ENCODE results near the gene DLK1. TPM values are rescaled to one million over a fixed set of nuclear protein-coding genes. Genes with fewer than 3 reads are reported as not detected.

Gene DLK1
- total and polyA plus RNA-seq, 2 of the 4 experiments (the other 2 are of a cell fraction) = under 0.01 to 0.07 TPM

DNA sequence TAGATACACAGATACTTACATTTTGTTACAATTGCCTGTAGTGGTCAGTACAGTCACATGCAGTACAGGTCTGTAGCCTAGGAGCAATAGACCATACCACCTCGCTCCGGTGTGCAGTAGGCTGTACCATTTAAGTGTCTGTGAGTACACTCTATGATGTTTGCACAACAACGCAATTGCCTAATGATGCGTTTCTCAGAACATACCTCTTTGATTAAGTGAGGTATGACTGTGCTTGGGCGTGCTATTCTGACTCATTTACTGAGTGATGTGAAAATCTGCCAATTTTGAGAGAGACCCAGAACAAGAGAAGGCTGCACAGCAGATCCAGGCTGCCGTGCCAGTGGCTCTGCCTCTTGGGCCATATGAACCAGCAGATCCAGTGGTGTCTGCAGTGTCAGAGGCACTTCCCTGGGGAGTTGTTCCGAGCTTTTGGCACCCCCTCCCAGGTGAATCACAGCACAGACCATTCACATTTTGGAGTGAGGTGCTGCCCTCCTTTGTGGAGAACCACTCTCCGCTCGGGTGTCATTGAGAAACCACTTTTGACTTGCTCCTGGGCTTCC is 20.4 kb downstream of the DLK1 start:
- peaks cover 4% of the 10 kb centered on the region for H3K27me3 ChIP-seq (ENCODE audit: control insufficient read depth, insufficient read depth, low read length)
- DNase-seq = peak; percentile 92
- H3K4ac ChIP-seq (ENCODE audit: low read depth, low read length) = no peak overlapping the region
- peaks cover 7% of the 10 kb centered on the region; the same call in 1 of the 2 replicates for H3K4me1 ChIP-seq (ENCODE audit: control insufficient read depth, insufficient read depth, low read length)
- no peaks in the 10 kb centered on the region for H3K9me3 ChIP-seq (ENCODE audit: control insufficient read depth, insufficient read depth, low read length)
- no peak overlapping the region for H3K56ac ChIP-seq (ENCODE audit: extremely low read depth, insufficient read depth, low read length)
- peaks cover 7% of the 10 kb centered on the region for H3K9me1 ChIP-seq (ENCODE audit: insufficient read depth, low read length)
- CTCF ChIA-PET = no interaction called here
- dilution Hi-C loops (cut with HindIII; ENCODE audit: low sequenced_read_pairs, unreplicated experiment) (no loop called here), intact Hi-C loops (cut with micrococcal nuclease) (loop anchor here (5.0 kb wide), 1 partner anchor 75 kb away; no protein-coding TSS in a partner anchor), in situ Hi-C loops (cut with MboI; ENCODE audit: low sequenced_read_pairs) (no loop called here)
- no peak overlapping the region for H3K4me3 ChIP-seq (ENCODE audit: insufficient read depth, low read depth, low read length)
- no peaks in the 10 kb centered on the region for H3K36me3 ChIP-seq (ENCODE audit: control insufficient read depth, insufficient read depth, low read length)
- ATAC-seq (ENCODE audit: low read depth) = peak; percentile 91
- no peak overlapping the region for H3K14ac ChIP-seq (replicated peaks; ENCODE audit: low read depth, low read length)
- no peak overlapping the region for H2AK5ac ChIP-seq (ENCODE audit: low read depth, low read length)
- H2BK120ac ChIP-seq (ENCODE audit: low read depth, low read length) = 0 out of 2 replicates have a peak overlapping the region, but pooled peaks have one; percentile 49
- no peak overlapping the region for H3K18ac ChIP-seq (ENCODE audit: low read depth, low read length)
- peak overlapping the region; percentile 37 for H2BK5ac ChIP-seq (ENCODE audit: low read depth, low read length, poor library complexity, severe bottlenecking)
- H3K27ac ChIP-seq (ENCODE audit: insufficient read depth, low read length) = peak overlapping the region; percentile 64
- POLR2A ChIA-PET (ENCODE audit: unreplicated experiment) = no interaction called here
- 63% methylated on average over 3 of the region's 9 CpGs; no CpG with 5 or more reads in 1 of the 2 experiments for WGBS, 2 experiments (ENCODE audit: extremely low coverage in 2 of 2, insufficient read length in 1 of 2)
- H4K5ac ChIP-seq (ENCODE audit: low read depth, low read length) = no peak overlapping the region
- H2BK15ac ChIP-seq (ENCODE audit: low read depth, low read length) = no peak overlapping the region
- no peak overlapping the region for H2AK9ac ChIP-seq (replicated peaks; ENCODE audit: low read depth, low read length, poor library complexity)
- H2AFZ ChIP-seq (replicated peaks; ENCODE audit: low read length, poor library complexity) = peak overlapping the region; percentile 61
- H3K79me1 ChIP-seq (ENCODE audit: low read depth in 1 of 2, low read length in 2 of 2) = no peaks in the 10 kb centered on the region
- H3K4me2 ChIP-seq (ENCODE audit: low read depth, low read length) = 0 out of 2 replicates have a peak overlapping the region, but pooled peaks have one; percentile 8
- no peak overlapping the region for H4K8ac ChIP-seq (ENCODE audit: low read depth in 2 of 2, low read length in 2 of 2)
- no peak overlapping the region for H2BK20ac ChIP-seq (ENCODE audit: low read depth, low read length)
- no peak overlapping the region for H3K9ac ChIP-seq (ENCODE audit: low read depth, low read length)
- BruUV-seq (replicated peaks) = no TSS peak
- no peak overlapping the region for H4K91ac ChIP-seq (ENCODE audit: insufficient read depth, low read depth, low read length)
- no peaks in the 10 kb centered on the region; the same call in none of the 2 replicates for H4K20me1 ChIP-seq (ENCODE audit: insufficient read depth, low read length)
- no peak overlapping the region for H3K23ac ChIP-seq (ENCODE audit: low read depth, low read length)
- TF ChIP-seq RFX5 (IDR thresholded peaks at IDR 0.05; ENCODE audit: low read depth, low read length) (no peak), CHD1 (IDR thresholded peaks at IDR 0.05; ENCODE audit: low read depth, low read length) (0 out of 2 replicates have a peak, but pooled peaks have one; percentile 63), NFE2L2 (IDR thresholded peaks at IDR 0.05; ENCODE audit: low read depth, low read length) (0 out of 2 replicates have a peak, but pooled peaks have one; percentile 17), RCOR1 (IDR thresholded peaks at IDR 0.05; ENCODE audit: insufficient replicate concordance, low read length) (no peak), BHLHE40 (IDR thresholded peaks at IDR 0.05; ENCODE audit: low read depth, low read length) (peak; percentile 90), FOS (IDR thresholded peaks at IDR 0.05; ENCODE audit: low read depth, low read length) (peak; percentile 86), MAFK (IDR thresholded peaks at IDR 0.05; ENCODE audit: low read depth, low read length) (no peak; the same call in 1 of the 2 replicates), CEBPB (IDR thresholded peaks at IDR 0.05; ENCODE audit: low read depth, low read length) (peak; percentile 99), SMC3 (IDR thresholded peaks at IDR 0.05; ENCODE audit: low read depth, low read length) (no peak; the same call in 1 of the 2 replicates), MAZ (IDR thresholded peaks at IDR 0.05; ENCODE audit: borderline replicate concordance, low read depth, low read length) (no peak), POLR2A (IDR thresholded peaks at IDR 0.05; ENCODE audit: low read depth, low read length) (no peak), RAD21 (IDR thresholded peaks at IDR 0.05; ENCODE audit: low read length) (peak; percentile 39; the same call in 1 of the 2 replicates)
- TF ChIP-seq, protein P1, sequence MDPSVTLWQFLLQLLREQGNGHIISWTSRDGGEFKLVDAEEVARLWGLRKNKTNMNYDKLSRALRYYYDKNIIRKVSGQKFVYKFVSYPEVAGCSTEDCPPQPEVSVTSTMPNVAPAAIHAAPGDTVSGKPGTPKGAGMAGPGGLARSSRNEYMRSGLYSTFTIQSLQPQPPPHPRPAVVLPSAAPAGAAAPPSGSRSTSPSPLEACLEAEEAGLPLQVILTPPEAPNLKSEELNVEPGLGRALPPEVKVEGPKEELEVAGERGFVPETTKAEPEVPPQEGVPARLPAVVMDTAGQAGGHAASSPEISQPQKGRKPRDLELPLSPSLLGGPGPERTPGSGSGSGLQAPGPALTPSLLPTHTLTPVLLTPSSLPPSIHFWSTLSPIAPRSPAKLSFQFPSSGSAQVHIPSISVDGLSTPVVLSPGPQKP (IDR thresholded peaks at IDR 0.05; ENCODE audit: borderline replicate concordance, low read depth, low read length) = no peak
- TF ChIP-seq, protein P2, sequence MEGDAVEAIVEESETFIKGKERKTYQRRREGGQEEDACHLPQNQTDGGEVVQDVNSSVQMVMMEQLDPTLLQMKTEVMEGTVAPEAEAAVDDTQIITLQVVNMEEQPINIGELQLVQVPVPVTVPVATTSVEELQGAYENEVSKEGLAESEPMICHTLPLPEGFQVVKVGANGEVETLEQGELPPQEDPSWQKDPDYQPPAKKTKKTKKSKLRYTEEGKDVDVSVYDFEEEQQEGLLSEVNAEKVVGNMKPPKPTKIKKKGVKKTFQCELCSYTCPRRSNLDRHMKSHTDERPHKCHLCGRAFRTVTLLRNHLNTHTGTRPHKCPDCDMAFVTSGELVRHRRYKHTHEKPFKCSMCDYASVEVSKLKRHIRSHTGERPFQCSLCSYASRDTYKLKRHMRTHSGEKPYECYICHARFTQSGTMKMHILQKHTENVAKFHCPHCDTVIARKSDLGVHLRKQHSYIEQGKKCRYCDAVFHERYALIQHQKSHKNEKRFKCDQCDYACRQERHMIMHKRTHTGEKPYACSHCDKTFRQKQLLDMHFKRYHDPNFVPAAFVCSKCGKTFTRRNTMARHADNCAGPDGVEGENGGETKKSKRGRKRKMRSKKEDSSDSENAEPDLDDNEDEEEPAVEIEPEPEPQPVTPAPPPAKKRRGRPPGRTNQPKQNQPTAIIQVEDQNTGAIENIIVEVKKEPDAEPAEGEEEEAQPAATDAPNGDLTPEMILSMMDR (conservative IDR thresholded peaks at IDR 0.05; ENCODE audit: low read depth, low read length) = 0 out of 2 replicates have a peak, but pooled peaks have one; percentile 9
- TF ChIP-seq, protein P3, sequence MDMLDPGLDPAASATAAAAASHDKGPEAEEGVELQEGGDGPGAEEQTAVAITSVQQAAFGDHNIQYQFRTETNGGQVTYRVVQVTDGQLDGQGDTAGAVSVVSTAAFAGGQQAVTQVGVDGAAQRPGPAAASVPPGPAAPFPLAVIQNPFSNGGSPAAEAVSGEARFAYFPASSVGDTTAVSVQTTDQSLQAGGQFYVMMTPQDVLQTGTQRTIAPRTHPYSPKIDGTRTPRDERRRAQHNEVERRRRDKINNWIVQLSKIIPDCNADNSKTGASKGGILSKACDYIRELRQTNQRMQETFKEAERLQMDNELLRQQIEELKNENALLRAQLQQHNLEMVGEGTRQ (IDR thresholded peaks at IDR 0.05; ENCODE audit: low read depth, low read length) = 0 out of 2 replicates have a peak, but pooled peaks have one; percentile 13
